Brain pericyte (primary cell): ENCODE data around the gene KRTAP19-1.
"Not testable (repeated sequence)": the region's sequence is repeated elsewhere in the genome, so short reads cannot be mapped to it uniquely, and the experiment has no call there.

Source experiments
- DNase-seq: peaks from one replicate; pipeline ENCODE4 v3.0.0-alpha.2; 2012; ENCODE audit warnings: low read depth, low spot score

Gene KRTAP19-1

GRCh38 chr21:30480145-30480544 is at the start of gene KRTAP19-1:
Gene KRTAP19-1 (minus strand): TSS chr21:30480367. CDS start chr21:30480317, 50 bp downstream.
- no peak for DNase-seq

GRCh38 chr21:30518876-30519275 is 38.7 kb upstream of the KRTAP19-1 start:
- no peak for DNase-seq

- DNase-seq: no peak
Observed at GRCh38 chr21:30515681-30516080, 35.5 kb upstream of the KRTAP19-1 start.

GRCh38 chr21:30505621-30506205 is 25.5 kb upstream of the KRTAP19-1 start:
- not testable (repeated sequence) for DNase-seq

GRCh38 chr21:30502041-30502440 is 21.9 kb upstream of the KRTAP19-1 start, which contains the start of gene KRTAP19-5:
Gene KRTAP19-5 (minus strand): TSS chr21:30502141. CDS start chr21:30502090, 51 bp downstream.
- DNase-seq: no peak

- DNase-seq: no peak
Observed at GRCh38 chr21:30497065-30497464, 16.9 kb upstream of the KRTAP19-1 start, which contains the start of gene KRTAP19-4. Gene KRTAP19-4 (minus strand): TSS chr21:30497165. CDS start chr21:30497110, 55 bp downstream.

- DNase-seq: no peak
Observed at GRCh38 chr21:30491963-30492428, 11.8 kb upstream of the KRTAP19-1 start, which contains the start of gene KRTAP19-3. Gene KRTAP19-3 (minus strand): TSS chr21:30492013. CDS start chr21:30491957, 56 bp downstream.

GRCh38 chr21:30487336-30487735 is 7.2 kb upstream of the KRTAP19-1 start, which contains the start of gene KRTAP19-2:
Gene KRTAP19-2 (minus strand): TSS chr21:30487436. CDS start chr21:30487348, 88 bp downstream.
- DNase-seq: no peak

GRCh38 chr21:30486180-30486579 is 6.0 kb upstream of the KRTAP19-1 start:
- no peak for DNase-seq

- DNase-seq: no peak
Observed at GRCh38 chr21:30482130-30482529, 2.0 kb upstream of the KRTAP19-1 start.

- no peak for DNase-seq
Observed at GRCh38 chr21:30479259-30479658, 908 bp downstream of the KRTAP19-1 start.

GRCh38 chr21:30478004-30478403 is 2.2 kb downstream of the KRTAP19-1 start:
- no peak for DNase-seq

GRCh38 chr21:30468900-30469714 is 11.1 kb downstream of the KRTAP19-1 start:
- no peak for DNase-seq

- no peak for DNase-seq
Observed at GRCh38 chr21:30463713-30464112, 16.5 kb downstream of the KRTAP19-1 start.

- DNase-seq: no peak
Observed at GRCh38 chr21:30448514-30448913, 31.7 kb downstream of the KRTAP19-1 start.

GRCh38 chr21:30447056-30447455 is 33.1 kb downstream of the KRTAP19-1 start:
- no peak for DNase-seq

GRCh38 chr21:30444204-30444603 is 36.0 kb downstream of the KRTAP19-1 start:
- DNase-seq: no peak

GRCh38 chr21:30443226-30443625 is 36.9 kb downstream of the KRTAP19-1 start:
- no peak for DNase-seq

- no peak for DNase-seq
Observed at GRCh38 chr21:30439975-30440374, 40.2 kb downstream of the KRTAP19-1 start, which contains the start of gene KRTAP15-1. Gene KRTAP15-1 (plus strand): TSS chr21:30440275. CDS start chr21:30440328, 53 bp downstream.

GRCh38 chr21:30437010-30437565 is 43.1 kb downstream of the KRTAP19-1 start:
- no peak for DNase-seq

GRCh38 chr21:30434033-30434631 is 46.0 kb downstream of the KRTAP19-1 start:
- no peak for DNase-seq
